Measurements from ENCODE around the gene SPINT1. TPM values are rescaled to one million over a fixed set of nuclear protein-coding genes. Genes with fewer than 3 reads are reported as not detected.
A peak's percentile ranks its signal among the peaks of the same experiment; 100 is the strongest.

The SPINT1 gene
- total RNA-seq, 1 experiment from 2014 or later = 123 TPM

GRCh38 chr15:40904552-40905201 lies 60.8 kb downstream of the SPINT1 start:
- Histone ChIP-seq H3K79me2 (ENCODE audit: insufficient read depth, low read length) (no peaks in the 10 kb centered on the region; the same call in 1 of the 2 replicates), H3K4me2 (ENCODE audit: low read length) (no peak overlapping the region), H3K9me3 (ENCODE audit: control insufficient read depth in 1 of 2, insufficient read depth in 1 of 2, low read depth in 1 of 2, low read length in 2 of 2) (no peaks in the 10 kb centered on the region), H4K20me1 (ENCODE audit: insufficient read depth) (no peaks in the 10 kb centered on the region), H3K4me3 (replicated peaks in 1 of 2; ENCODE audit: low read depth in 1 of 2, low read length in 2 of 2) (no peak overlapping the region), H3K36me3 (ENCODE audit: control insufficient read depth in 1 of 2, insufficient read depth in 2 of 2, low read length in 2 of 2) (peaks cover 3 to 14% of the 10 kb centered on the region in 2 experiments; a peak in 2 of 4 replicates), H2AFZ (ENCODE audit: low read depth, low read length, poor library complexity, severe bottlenecking) (no peak overlapping the region), H3K9me2 (ENCODE audit: insufficient read depth) (no peaks in the 10 kb centered on the region), H3K9ac (ENCODE audit: low read length) (no peak overlapping the region), H3K27me3 (ENCODE audit: insufficient read depth, low read length) (no peaks in the 10 kb centered on the region), H3K27ac (ENCODE audit: low read depth, low read length) (peak overlapping the region; percentile 26; the same call in 1 of the 2 replicates), H3K4me1 (ENCODE audit: control insufficient read depth in 1 of 2, insufficient read depth in 2 of 2, low read length in 2 of 2) (peaks cover 32 to 40% of the 10 kb centered on the region in 2 experiments)
- no peak for TF ChIP-seq RAD21 (IDR thresholded peaks at IDR 0.05; ENCODE audit: low read depth)
- no peak for TF ChIP-seq EGR1 (IDR thresholded peaks at IDR 0.05; ENCODE audit: low read depth)
- no peak for TF ChIP-seq ZFX (IDR thresholded peaks at IDR 0.05)
- no peak for TF ChIP-seq ZBTB33 (IDR thresholded peaks at IDR 0.05; ENCODE audit: extremely low read depth, insufficient replicate concordance, low read length)
- TF ChIP-seq SRF (IDR thresholded peaks at IDR 0.05; ENCODE audit: low read depth) = no peak
- TF ChIP-seq YY1 (IDR thresholded peaks at IDR 0.05; ENCODE audit: extremely low read depth, insufficient replicate concordance, low read depth, low read length) = no peak
- no peak for TF ChIP-seq FOSL1 (IDR thresholded peaks at IDR 0.05; ENCODE audit: low read depth)
- no peak for TF ChIP-seq ZNF274 (IDR thresholded peaks at IDR 0.05; ENCODE audit: low read depth, low read length)
- TF ChIP-seq SIN3A (IDR thresholded peaks at IDR 0.05; ENCODE audit: low read depth) = no peak
- TF ChIP-seq ELF1 (IDR thresholded peaks at IDR 0.05; ENCODE audit: borderline replicate concordance, low read depth) = no peak
- TF ChIP-seq EZH2 (IDR thresholded peaks at IDR 0.05) = no peak
- no peak for TF ChIP-seq CTCF (IDR thresholded peaks at IDR 0.05 in 2 of 3, conservative IDR thresholded peaks at IDR 0.05 in 1 of 3; ENCODE audit: borderline replicate concordance in 1 of 3, insufficient read depth in 1 of 3, low read depth in 2 of 3, low read length in 2 of 3)
- TF ChIP-seq POLR2AphosphoS5 (IDR thresholded peaks at IDR 0.05; ENCODE audit: low read depth, low read length) = no peak
- TF ChIP-seq CEBPB (IDR thresholded peaks at IDR 0.05; ENCODE audit: low read depth) = no peak
- no peak for TF ChIP-seq EZH2phosphoT487 (IDR thresholded peaks at IDR 0.05; ENCODE audit: borderline replicate concordance)
- TF ChIP-seq MAX (IDR thresholded peaks at IDR 0.05) = no peak
- no peak for TF ChIP-seq REST (IDR thresholded peaks at IDR 0.05; ENCODE audit: low read depth)
- no peak for TF ChIP-seq CBX3 (IDR thresholded peaks at IDR 0.05; ENCODE audit: low read depth)
- TF ChIP-seq ATF3 (IDR thresholded peaks at IDR 0.05) = no peak
- DNase-seq (ENCODE audit: low read depth, low spot score) = no peak
- BruUV-seq (replicated peaks) = no TSS peak
- ChIA-PET CTCF (interaction anchor here (0.7 to 6.8 kb wide), 18 partner anchors 10 to 427 kb away, joined by 3 to 78 read pairs (median 4); partner anchors contain the start of genes CHAC1, DLL4, RHOV and VPS18), POLR2A (interaction anchor here (1.0 to 2.7 kb wide), 3 partner anchors 24 to 280 kb away, joined by 3 to 14 read pairs (median 4); partner anchors contain the start of genes CHAC1 and DLL4), RAD21 (ENCODE audit: low non-redundant PET in 1 of 2, low total read pairs in 2 of 2, uncharacterized antibody in 2 of 2, unreplicated experiment in 2 of 2) (interaction anchor here (0.5 to 2.0 kb wide), 5 partner anchors 26 to 284 kb away, joined by 3 to 9 read pairs (median 3); partner anchors contain the start of gene CHAC1 (in 1 of the 2))
- ATAC-seq = no peak
- intact Hi-C loops (cut with micrococcal nuclease) = loop anchor here (1.0 kb wide), 1 partner anchor 280 kb away; no protein-coding TSS in a partner anchor
